Fibroblast of skin of right quadriceps (primary cell): Measurements from ENCODE around the gene ASPSCR1.
"Not testable (repeated sequence)": the region's sequence is repeated elsewhere in the genome, so short reads cannot be mapped to it uniquely, and the experiment has no call there.

Source experiments
- DNase-seq: peaks from one replicate; pipeline ENCODE4 v3.0.0-alpha.2; 2013

The ASPSCR1 gene

GRCh38 chr17:81941484-81942166 lies 35.8 kb upstream of the ASPSCR1 start:
- no peak for DNase-seq

- DNase-seq, result no peak
Measured at GRCh38 chr17:81942167-81942553, 35.3 kb upstream of the ASPSCR1 start.

- DNase-seq, result no peak
Measured at GRCh38 chr17:81944858-81945257, 32.6 kb upstream of the ASPSCR1 start.

- no peak for DNase-seq
Measured at GRCh38 chr17:81947189-81947588, 30.2 kb upstream of the ASPSCR1 start, which contains the start of gene MYADML2. Gene MYADML2 (minus strand): TSS chr17:81947233. CDS start chr17:81941741, 5,492 bp downstream.

- DNase-seq, result no peak
Measured at GRCh38 chr17:81948635-81949378, 28.6 kb upstream of the ASPSCR1 start.

GRCh38 chr17:81950501-81950900 lies 26.9 kb upstream of the ASPSCR1 start:
- no peak for DNase-seq

- no peak for DNase-seq
Measured at GRCh38 chr17:81951785-81952684, 25.4 kb upstream of the ASPSCR1 start.

GRCh38 chr17:81952792-81953228 lies 24.6 kb upstream of the ASPSCR1 start:
- no peak for DNase-seq

- DNase-seq, result not testable (repeated sequence)
Measured at GRCh38 chr17:81953443-81953842, 24.0 kb upstream of the ASPSCR1 start.

- DNase-seq, result no peak
Measured at GRCh38 chr17:81954131-81955057, 23.0 kb upstream of the ASPSCR1 start.

- DNase-seq, result no peak
Measured at GRCh38 chr17:81955058-81955681, 22.3 kb upstream of the ASPSCR1 start.

- no peak for DNase-seq
Measured at GRCh38 chr17:81955756-81956544, 21.5 kb upstream of the ASPSCR1 start.

- DNase-seq, result no peak
Measured at GRCh38 chr17:81956607-81957589, 20.5 kb upstream of the ASPSCR1 start.

- no peak for DNase-seq
Measured at GRCh38 chr17:81957691-81958432, 19.6 kb upstream of the ASPSCR1 start.

- no peak for DNase-seq
Measured at GRCh38 chr17:81958633-81959342, 18.6 kb upstream of the ASPSCR1 start.

- peak; percentile 27 for DNase-seq
Measured at GRCh38 chr17:81959362-81960129, 17.9 kb upstream of the ASPSCR1 start.
